SIG-M5 (cell line): Measurements from ENCODE around the gene PIGU.

Experiments
- DNase-seq: peaks from one replicate; lab custom pipeline; 2025; lab: John Stamatoyannopoulos, UW

Gene PIGU

DNA sequence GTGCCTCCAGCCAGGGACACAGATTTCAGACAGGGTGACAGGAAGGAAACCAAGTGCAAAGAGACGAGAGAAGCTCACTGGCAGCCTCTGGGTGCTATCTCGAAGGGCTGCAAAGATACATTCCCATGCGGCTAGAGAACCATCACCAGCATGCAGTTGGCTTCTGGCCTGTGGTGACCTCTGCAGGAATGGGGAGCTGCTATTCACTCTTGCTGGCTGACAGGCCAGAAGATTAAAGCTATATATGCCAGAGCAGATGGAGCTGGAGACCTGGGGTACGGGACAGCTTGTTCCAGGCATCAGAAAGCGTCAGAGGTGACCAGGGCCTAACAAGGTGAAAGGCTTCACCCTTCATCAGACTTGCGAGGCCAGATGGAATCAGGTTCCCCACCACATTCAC is 98.4 kb downstream of the PIGU start:
- DNase-seq = no peak

DNA sequence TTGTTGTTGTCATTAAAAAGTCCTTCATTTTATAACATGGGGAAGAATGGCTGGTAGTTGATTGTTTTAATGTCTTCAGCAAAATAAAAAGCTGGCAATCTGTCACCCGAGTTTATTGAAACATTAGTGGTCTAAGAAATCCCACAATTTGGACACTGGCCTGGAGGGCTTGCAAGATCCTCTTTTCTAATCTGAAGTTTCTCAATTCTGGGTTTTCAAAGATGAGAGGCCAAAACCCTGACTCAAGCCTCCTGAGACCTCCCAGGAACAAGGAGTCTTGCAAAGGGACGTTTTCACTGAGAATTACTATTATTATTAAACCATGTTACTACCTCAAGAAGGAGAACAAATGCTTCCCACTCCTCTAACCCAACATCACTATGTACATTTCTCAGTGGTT is 98.9 kb downstream of the PIGU start:
- no peak for DNase-seq

DNA sequence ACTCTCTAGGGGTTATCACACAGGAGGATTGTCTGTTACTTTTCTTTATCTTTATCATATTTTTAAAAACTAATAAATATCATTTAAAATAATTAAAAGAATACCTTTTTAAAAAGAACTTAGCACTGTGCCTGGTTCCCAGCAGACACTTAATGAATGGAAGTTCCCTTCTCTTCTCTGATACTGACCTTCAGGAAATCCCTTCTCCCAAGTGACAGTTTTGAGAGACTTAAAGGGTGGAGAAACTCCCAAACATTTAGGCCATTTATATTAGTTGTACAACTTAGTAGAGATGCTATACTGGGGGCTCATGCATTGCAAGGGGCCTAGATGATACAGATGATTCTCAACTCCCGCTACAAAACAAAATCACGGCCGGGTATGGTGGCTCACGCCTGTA is 99.8 kb downstream of the PIGU start:
- DNase-seq = no peak

DNA sequence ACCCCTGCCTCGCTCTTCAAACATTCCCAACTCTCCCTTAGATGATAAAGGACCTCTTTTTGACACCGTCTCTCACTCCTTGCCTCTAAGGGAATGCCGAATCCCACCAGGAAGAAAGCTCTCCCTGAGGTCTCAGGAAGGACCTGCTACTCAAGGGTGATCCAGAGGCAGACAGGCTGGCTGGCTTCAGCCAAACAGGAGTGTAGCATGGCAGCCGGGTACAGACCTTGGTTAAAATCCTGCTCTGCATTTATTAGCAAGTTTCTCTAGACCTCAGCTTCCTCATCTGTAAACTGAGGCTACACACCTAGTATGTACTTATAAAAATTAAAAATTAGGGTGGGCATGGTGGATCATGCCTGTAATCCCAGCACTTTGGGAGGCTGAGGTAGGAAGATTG is 101.1 kb downstream of the PIGU start:
- no peak for DNase-seq

DNA sequence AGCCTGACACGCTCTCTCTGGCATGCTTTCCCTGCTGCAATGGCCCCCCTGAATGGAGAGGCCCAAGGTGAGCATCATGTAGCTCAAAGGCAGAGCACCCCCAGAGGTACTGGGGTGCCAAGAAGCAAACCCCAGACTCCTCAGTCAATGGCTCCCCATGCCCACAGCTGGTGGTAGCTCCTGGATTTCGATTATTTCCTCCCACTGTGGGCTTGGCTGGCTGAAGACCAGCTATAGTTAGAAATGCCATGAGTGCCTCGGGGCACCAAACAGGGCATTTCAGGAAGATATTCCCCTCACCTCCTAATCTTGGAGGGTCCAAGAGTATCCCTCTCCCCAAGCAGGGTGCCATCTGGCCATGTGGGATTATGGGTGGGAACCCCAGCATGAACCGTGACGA is 101.6 kb downstream of the PIGU start:
- DNase-seq = no peak

DNA sequence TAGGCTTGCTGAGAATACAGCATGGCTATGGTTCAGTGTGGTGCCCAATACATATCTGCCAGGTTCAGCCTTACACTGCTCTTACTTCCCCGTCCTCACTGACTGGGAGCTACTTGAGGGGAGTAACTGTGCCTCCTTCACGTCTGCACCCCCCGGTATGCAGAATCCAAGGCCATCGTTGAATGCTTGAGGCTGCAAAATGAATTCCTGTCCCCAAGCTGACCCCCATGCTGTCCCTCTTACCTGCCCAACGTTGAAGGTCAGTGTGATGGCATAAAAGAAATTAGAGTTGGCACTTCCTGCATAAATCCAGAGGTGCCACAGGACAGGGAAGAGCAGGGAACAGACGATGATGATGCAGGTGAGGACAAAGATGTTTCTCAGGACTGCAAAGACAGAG is 102.0 kb downstream of the PIGU start:
- no peak for DNase-seq

DNA sequence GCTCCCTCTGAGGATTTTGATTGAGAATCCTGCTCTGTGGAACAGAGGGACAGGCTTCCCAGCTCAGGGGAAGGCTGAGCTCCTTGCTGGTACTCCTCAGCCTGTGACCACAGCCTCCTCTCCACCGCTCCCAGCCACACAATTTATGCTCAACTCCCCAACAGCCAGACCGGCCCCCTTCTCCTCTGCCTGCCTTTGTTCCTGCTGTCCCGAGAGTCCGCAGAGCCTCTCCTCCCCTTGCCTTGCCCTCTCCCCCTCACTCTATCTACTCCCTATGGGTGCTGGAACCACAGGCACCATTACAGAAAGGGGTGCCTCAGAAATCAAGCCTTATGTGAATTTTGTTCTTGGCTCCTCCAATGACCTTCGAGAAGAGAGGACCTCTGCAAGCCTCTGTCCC is 102.5 kb downstream of the PIGU start:
- no peak for DNase-seq

DNA sequence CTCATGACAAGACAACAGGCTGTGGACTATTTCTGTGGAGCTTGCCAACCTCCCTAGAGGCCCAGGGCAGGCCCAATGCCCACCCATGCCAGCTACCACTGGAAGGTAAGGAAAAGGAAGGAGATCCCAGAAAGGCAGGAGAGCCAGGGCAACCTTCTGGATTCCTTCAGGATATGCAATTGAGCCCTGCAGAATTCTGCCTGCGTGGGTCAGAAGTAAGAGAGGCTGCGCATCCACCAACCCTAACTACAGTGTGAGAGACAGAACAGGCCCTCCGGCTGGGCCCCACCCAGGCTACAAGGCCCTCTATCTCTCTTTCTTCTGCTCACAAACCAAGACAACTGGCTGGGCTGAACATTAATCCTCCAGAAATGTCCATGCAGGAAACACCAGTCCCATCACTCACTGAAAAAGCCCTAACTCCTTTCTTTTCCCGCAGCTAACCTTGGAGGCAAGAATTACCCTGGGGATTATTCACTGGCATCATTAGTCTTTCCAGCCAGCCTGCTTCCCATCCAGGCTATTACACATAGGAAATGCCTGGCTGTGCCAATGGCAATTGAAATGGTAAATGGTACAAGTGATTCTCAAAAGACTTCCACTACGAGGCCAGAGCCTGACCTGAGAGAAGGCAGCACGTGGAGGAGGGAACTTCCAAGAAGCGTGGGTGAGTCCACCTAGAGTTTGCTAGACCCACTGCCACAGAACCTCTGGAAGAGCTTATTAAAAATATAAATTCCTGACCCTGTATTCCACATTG is 103.2 kb downstream of the PIGU start:
- DNase-seq = no peak

DNA sequence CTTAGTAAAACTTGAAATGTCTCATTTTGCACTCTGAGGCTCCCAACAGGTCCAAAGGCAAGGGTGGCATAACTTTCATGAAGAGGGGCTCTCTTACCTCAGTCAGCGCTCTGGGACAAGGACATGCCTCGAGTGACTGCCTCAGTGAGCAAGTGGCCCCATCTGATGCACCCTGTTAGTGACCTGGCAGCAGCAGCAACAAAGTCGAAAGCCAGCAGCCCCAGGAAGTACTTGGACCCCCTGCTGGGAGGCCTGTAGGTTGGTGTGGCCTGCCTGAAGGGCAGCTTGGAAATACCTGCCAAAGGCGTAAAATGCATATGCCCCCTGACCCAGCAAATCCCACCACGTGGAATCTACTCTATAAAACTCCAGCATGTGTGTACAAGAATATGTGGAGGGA is 105.1 kb downstream of the PIGU start:
- no peak for DNase-seq

DNA sequence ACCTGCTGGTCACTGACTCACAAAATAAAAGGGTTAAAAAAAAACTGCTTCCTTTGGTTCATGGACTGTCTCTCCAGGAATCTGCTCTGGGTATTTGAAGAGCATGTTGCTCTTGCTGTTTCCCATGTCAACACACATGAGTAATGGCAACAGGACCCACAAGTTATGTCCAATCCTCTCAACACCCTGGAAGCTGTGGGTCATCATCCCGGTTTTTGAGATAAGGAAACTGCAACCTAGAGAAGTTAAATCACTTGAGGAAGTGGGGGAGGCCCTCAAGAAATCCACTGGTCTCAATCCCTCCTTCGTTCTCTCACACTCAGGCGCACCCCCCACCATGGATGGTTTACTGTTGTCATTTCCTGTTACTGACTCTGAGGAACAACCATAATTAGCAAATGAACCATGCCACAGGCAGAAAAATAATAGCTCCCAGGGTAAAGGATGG is 106.0 kb downstream of the PIGU start:
- DNase-seq = no peak

DNA sequence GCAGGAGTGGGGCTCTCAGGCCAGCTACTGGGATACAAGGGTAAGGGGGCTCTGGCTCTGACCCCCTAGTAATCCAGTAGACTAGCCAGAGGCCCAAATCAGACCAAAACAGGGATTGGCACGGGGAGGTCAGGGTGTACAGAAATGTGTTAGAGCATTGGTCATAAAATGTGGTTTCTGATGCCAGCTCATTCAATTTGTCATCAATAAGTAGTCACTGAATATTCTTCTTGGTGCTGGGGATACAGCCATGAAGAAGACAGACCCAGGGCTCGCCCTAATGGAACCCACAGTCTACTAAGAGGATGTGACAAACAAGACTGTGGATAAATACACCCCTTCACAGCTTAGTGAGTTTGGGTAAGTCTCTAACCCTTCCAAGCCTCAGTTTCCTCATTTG is 107.3 kb downstream of the PIGU start:
- no peak for DNase-seq

DNA sequence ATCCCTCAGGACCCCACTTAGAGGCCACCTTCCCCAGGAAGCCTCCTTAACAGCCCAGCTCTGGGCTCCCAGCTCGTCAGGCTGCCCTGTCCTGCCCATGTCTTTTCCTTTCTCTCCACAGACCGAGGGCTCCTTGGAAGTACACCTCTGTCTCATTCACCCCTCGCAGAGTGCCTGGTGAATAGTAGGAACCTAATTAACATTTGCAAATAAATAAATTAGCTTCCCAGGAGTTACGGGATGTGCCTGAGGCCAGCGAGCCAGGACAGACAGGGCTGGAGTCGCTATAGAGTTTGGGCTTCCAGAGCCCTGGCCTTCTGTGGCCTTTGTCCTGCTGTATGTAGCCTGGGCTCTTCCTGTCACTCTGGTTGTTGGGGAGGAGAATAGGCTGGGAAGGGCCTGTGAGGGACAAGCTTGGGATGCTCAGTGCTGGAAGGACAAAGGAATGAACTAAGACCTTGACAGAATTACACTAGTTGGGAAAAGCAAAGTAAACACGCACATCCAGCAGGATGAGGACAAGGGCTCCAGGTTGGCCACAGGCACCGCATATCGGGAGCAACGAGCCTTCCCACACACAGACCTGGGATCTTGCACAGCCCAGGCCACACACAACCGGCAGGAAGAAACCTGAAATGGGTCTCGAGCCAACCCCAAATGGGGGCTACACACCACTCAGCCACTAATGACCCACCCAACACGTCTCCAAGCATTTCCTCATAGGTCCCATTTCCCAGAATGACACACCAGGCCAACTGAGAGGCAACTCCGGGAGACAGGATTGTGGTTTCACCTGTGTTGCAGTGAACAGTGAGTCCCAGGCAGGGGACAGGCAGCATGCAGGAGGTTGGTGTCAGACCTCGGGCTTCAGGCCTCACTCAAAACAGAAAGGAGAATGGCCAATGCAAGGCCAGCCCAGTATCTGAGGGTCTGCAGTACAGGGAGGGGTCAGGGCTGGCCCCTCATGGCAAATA is 108.7 kb downstream of the PIGU start:
- DNase-seq = no peak

DNA sequence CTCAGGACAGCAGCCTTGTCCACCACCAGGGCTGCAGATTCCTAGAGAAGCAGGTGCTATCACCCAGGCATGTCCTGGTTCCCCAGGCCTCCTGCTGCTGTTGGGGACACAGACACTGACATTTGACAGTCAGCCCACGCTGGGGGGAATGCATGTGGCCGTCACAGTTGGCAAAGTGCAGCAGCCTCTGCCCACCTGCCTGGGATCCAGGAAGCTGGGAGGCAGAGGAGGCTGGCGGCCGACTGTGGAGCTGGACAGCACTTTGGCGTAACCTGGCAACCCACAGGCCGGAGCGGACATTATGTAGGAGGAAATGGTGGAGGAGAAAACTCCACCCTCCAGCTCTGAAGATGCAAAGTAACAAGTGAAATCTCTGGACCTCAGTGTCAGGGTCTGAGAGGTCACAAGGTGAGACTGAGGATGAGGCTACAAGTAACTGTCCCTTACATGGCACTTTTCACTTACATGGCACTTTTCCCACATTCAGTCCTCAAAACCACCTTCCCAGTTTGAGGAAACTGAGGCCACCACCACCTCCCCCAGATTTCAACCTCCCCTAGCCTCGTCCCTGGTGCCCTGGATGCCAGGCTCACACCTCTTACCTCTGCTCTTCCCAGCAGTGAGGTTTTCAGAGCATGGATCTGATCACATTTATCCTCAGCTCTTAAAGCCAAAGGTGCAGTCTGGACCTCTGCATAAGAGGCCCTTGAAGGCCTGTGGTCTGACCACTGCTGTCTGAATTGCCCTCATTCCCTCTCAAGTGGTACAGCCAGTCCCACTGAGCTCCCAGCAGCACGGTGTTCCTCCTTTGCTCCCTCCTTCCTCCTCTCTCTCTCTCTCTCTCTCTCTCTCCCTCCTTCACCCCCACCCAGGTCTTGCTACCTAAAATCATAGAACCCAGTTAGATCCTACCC is 109.7 kb downstream of the PIGU start:
- DNase-seq = no peak

DNA sequence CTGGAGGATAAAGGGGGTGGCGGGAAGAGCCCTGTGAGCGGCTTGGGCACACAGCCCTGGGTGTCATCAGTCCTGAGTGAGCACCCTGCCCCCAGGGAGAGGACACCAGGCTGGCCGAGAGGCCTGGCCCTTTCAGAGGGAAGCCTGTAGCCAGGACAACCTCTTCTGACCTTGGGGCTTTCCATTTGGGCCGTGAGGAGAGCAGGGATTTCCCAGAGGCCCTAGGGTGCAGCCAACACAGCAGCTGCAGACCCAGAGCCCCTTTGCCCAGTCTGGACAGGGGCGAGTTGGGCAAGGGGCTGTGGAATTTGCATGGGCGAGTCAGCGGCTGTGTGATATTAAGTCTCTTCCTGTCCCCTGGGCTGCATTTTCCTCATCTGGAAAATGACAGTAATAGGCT is 112.1 kb downstream of the PIGU start:
- DNase-seq = no peak

DNA sequence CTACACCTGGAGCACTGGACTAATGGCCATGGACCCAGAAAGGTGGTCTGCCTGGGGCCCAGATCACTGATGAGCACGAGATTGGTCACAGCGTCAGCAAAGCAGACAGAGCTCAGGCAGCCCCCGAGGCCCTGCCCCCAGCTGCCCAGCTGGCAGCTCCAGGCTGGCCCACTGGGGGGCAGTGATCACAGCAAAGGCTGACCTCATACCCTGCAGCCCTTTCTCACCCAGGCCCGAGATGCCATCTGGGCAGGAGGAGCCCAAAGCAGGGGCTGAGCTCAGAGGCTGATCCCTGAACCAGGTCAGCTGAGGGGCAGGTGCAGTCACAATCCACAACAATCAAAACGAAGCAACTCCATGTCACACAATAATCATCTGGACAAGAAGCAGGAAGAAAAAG is 114.3 kb downstream of the PIGU start:
- no peak for DNase-seq

DNA sequence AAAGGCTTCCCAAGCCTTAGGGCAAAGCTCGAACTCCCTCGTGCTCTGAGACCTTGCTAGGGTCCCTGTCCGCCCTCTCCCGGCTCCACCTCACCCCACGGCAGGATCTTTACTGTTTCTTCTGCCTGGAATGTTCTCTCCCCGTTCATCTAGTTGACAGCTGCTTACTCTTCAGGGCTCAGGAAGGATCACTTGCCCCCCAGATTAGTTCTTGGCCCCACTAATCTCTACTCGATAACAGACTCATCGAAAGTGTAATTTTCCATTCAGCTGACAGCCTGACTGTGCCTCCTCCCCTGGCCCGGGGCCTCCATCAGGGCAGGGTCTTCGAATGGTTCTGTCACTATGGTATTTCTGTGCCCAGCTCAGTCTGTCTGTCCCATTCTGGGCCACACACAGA is 115.2 kb downstream of the PIGU start:
- no peak for DNase-seq

DNA sequence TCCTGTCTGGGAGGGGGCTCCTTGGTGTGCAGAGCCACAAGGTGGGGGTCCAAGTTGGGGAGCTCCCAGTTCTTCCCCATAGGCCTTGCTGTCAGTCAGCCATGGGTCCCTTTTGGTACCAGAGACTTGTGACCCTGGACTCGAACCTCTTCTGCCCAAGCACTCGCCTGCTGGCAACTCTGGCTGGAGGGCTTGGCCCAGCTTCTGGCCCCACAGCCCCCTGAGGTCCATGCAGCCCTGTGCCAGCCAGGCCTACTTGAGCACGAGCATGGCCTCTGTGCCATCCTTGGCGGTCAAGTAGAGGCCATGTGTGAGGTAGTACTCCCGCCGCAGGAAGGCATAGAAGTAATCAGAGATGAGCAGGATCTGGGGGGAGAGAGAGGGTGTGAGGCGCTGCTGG is 116.3 kb downstream of the PIGU start:
- no peak for DNase-seq

DNA sequence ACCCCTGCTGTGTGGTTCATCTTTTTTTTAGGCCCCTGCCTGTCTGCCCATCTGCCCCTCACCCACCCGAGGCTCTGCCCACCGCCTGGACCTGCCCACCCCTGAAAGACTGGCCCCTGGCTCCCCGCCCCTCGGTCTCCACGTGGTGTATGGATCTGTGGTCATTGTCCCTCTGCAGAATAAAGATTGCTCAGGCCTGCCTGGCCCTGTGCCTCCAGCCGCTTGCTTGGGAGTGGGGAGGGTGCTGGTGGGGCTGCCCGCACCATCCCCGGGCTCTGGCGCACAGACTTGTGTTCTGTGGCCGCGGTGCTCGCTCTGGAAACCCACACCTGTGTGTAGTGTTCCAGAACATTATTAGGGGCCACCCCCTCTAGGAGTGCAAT is 116.8 kb downstream of the PIGU start:
- DNase-seq = no peak

DNA sequence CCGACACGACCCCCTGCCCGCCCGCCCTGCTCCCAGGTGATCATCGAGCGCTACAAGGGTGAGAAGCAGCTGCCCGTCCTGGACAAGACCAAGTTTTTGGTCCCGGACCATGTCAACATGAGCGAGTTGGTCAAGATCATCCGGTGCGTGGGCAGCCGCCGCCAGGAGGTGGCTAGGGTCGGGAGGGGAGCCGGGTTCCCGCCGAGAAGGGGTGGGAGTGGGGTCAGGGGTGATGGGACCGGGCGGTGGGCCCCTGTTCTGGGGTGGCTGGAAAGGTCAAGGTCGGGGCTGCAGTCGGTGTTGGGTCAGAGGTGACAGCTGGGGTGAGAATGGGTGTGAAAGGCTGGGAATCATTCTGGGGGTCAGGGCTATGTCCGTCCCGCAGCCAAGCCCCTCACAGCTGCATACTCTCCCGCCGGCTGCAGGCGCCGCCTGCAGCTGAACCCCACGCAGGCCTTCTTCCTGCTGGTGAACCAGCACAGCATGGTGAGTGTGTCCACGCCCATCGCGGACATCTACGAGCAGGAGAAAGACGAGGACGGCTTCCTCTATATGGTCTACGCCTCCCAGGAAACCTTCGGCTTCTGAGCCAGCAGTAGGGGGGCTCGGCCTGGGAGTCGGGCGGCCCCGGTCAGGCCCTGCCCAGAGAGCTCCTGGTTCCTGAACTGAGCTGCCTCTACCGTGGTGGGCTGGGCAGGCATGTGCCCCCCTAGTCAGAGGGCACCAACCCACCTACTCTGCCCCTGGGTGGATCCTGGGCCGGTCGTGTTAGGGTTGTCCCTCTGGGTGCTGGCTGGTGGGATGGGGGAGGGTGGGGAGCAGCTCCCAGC is 117.4 kb downstream of the PIGU start:
- DNase-seq = no peak

DNA sequence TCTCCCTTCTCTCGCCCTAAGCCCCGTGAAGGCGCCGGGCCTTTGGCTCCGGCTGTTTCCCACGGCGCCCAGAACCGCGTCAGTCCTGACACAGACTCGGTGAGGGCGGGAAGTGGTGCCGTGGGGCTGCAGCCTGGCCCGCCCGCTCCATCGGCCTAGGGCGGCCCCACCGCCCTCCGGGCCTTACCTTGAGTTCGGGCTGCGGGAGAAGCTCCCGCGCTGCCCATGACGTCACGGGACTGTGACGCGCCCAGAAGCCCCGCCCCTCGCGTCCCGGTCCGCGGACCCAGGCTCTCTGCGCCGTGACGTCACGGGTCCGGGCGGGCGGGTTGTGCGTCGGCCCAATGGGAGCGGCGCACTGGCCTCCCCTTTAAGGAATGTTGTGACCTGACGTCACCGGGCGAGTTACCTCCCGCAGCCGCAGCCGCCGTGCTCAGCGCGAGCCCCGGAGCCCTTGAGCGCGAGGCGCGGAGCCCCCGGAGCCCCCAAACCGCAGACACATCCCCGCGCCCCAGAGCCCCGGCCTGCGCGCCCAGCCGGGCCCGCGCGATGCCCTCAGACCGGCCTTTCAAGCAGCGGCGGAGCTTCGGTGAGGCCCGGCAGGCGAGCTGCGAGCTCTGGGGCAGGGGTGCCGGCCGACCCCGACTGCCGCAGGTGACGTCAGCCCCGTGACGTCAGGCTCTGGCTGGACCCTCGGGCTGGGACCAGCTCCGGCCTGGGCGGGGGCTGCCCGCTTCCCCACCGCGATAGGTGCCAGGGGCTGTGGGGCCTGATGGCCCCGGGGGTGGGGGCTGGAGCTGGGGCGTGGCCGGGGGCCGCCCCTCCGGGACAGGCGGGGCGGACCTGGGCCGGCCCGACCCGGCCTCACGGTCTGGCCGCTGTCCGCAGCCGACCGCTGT is 118.3 kb downstream of the PIGU start, which contains the start of gene MAP1LC3A:
Gene MAP1LC3A (plus strand): TSS at position 399 of the 899 bp plus-strand sequence. CDS start 151 bp downstream, at position 550.
- no peak for DNase-seq
